Measurements from ENCODE around the gene CERS2. TPM values are rescaled to one million over a fixed set of nuclear protein-coding genes. Genes with fewer than 3 reads are reported as not detected.

CERS2 gene
- total RNA-seq, 1 donor from 2014 or later: 138 TPM

DNA sequence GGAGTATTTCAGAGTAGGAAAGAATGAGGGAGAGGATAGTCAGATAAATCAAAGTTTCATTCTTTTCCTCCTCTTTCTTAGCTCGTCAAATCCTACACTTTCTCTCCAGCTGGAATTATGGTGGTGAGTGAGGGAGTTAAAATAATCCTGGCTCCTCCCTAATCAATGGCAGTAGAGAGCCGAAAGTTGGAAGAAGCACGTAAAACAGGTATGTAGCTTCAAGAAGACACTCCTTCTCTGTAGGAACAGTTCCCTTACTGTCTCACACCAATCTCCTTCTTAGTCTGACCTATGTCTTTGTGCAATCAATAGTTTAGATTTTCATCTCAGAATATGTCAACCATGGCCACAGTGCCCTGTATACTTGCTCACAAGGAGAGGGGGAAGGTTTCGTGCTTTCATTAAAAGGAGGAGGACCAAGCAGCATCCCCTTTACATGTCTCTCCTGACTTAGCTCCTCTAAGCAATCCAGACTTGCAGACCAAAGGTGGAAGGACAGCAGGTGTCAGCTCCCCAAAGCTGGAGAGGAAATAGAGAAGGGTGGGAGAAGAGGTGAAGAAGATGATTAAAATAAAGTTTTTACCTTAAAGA, 31.2 kb upstream of the CERS2 start:
- Histone ChIP-seq H3K27me3 (ENCODE audit: control insufficient read depth, insufficient read depth, low read length) (no peaks in the 10 kb centered on the region), H3K36me3 (ENCODE audit: control insufficient read depth, insufficient read depth, low read length) (no peaks in the 10 kb centered on the region), H3K4me3 (ENCODE audit: low read depth, low read length) (peak overlapping the region; percentile 43)
- TF ChIP-seq, protein P1, sequence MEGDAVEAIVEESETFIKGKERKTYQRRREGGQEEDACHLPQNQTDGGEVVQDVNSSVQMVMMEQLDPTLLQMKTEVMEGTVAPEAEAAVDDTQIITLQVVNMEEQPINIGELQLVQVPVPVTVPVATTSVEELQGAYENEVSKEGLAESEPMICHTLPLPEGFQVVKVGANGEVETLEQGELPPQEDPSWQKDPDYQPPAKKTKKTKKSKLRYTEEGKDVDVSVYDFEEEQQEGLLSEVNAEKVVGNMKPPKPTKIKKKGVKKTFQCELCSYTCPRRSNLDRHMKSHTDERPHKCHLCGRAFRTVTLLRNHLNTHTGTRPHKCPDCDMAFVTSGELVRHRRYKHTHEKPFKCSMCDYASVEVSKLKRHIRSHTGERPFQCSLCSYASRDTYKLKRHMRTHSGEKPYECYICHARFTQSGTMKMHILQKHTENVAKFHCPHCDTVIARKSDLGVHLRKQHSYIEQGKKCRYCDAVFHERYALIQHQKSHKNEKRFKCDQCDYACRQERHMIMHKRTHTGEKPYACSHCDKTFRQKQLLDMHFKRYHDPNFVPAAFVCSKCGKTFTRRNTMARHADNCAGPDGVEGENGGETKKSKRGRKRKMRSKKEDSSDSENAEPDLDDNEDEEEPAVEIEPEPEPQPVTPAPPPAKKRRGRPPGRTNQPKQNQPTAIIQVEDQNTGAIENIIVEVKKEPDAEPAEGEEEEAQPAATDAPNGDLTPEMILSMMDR (IDR thresholded peaks at IDR 0.05; ENCODE audit: insufficient read depth, low read length, poor library complexity, severe bottlenecking): no peak
- no peak for DNase-seq (ENCODE audit: low read depth)

DNA sequence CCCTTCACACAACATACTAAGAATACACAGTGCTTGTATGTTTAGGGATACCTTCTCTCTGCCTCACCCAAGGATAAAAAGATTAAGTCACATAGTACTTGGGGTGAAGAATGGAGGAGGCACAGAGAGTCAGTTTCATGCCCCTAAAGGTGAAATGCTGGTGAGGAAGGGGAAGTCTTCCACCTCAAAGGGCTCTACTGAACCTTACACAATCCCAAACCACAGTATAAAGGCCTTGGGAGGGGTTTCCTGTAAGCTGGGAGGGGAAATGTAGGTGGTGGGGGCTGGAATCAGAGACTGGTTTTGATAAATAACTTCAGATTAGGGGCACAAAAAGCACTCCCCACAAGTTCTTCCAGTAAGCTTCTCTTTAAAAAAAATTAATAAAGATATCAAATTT, 28.5 kb upstream of the CERS2 start:
- no peak for DNase-seq (ENCODE audit: low read depth)
- Histone ChIP-seq H3K36me3 (ENCODE audit: control insufficient read depth, insufficient read depth, low read length) (no peaks in the 10 kb centered on the region), H3K4me3 (ENCODE audit: low read depth, low read length) (no peak overlapping the region), H3K27me3 (ENCODE audit: control insufficient read depth, insufficient read depth, low read length) (no peaks in the 10 kb centered on the region)
- TF ChIP-seq, protein P1 (IDR thresholded peaks at IDR 0.05; ENCODE audit: insufficient read depth, low read length, poor library complexity, severe bottlenecking): no peak

DNA sequence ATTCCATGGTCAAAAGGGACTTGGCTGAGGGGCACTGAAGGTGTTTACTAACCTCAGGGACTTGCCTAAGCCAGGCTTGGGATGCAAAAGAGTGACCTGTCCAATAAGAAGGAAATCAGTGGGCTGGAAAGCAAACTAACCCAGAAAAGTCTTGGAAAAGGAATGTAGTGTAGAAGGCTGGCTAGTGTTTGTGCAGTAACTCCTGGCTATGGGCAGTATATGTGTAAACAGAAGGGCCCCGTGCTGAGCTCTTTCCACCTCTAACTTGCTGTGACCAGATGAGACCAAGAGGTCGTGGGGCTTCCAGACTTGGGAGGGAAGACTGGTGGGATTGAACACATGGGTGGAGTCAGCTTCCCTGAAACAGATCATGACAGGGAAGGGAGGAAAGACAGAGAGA, 28.0 kb upstream of the CERS2 start:
- TF ChIP-seq, protein P1 (IDR thresholded peaks at IDR 0.05; ENCODE audit: insufficient read depth, low read length, poor library complexity, severe bottlenecking): no peak
- H3K27me3 ChIP-seq (ENCODE audit: control insufficient read depth, insufficient read depth, low read length): no peaks in the 10 kb centered on the region
- no peak for DNase-seq (ENCODE audit: low read depth)
- H3K36me3 ChIP-seq (ENCODE audit: control insufficient read depth, insufficient read depth, low read length): peaks cover 2% of the 10 kb centered on the region
- H3K4me3 ChIP-seq (ENCODE audit: low read depth, low read length): no peak overlapping the region

DNA sequence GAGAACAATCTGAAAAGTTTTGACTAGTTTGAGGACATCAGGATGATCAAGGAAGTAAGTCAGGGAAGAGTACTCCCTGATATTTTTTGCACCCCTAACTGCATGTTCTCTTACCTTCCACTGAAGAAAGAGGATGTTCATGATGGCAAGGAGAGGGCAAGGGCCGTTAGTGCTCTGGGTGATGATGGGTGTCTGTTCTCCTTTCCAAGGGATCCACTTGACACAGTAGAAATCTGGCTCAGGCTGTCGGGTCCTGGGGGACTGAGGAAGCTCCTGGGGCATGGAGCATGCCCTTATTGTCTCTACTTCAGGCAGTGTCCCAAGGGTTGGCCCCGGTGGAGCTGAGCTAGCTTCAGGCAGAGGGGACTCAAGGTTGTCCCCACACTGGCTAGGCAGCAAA, 27.4 kb upstream of the CERS2 start:
- DNase-seq (ENCODE audit: low read depth): no peak
- Histone ChIP-seq H3K27me3 (ENCODE audit: control insufficient read depth, insufficient read depth, low read length) (no peaks in the 10 kb centered on the region), H3K4me3 (ENCODE audit: low read depth, low read length) (no peak overlapping the region), H3K36me3 (ENCODE audit: control insufficient read depth, insufficient read depth, low read length) (peaks cover 2% of the 10 kb centered on the region)
- TF ChIP-seq, protein P1 (IDR thresholded peaks at IDR 0.05; ENCODE audit: insufficient read depth, low read length, poor library complexity, severe bottlenecking): no peak

DNA sequence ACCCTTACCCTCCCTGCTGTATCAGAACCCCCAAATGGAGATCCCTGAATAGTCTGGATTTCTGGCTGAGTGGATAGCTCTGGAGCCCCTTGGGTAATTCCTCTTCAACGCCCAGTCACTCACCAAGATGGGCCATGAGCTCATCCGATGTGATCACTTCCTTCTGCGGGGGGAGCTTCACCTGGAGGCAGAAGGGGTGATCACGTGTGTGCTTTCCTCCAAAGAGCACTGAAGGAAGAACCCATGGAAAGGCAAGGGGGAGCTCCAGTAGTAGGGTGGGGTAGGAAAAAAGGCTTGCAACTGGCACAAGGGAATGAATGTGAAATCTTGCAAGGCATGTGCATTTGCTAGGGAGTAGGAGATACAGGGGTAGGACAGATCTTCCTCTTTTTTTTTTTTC, 27.0 kb upstream of the CERS2 start:
- TF ChIP-seq, protein P1 (IDR thresholded peaks at IDR 0.05; ENCODE audit: insufficient read depth, low read length, poor library complexity, severe bottlenecking): no peak
- peaks cover 2% of the 10 kb centered on the region for H3K36me3 ChIP-seq (ENCODE audit: control insufficient read depth, insufficient read depth, low read length)
- no peak for DNase-seq (ENCODE audit: low read depth)
- H3K4me3 ChIP-seq (ENCODE audit: low read depth, low read length): no peak overlapping the region
- no peaks in the 10 kb centered on the region for H3K27me3 ChIP-seq (ENCODE audit: control insufficient read depth, insufficient read depth, low read length)

DNA sequence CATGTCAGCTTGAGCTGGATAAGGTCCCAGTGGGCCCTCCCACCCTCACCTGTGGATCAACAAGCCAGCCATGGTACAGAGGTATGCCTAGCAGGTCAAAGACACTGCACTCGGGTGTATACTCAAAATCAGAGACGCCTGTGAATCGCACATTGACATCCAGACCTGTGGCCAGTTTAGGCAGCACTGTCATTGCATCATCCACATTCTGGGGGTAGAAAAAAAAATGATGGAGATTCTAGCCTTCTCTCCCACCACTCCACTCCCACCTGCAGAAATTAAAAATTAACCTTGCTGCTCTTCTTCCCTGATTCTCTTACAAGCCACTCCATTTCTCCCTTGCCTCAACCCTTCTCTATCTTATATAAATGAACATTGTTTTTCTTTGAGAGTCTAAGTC, 25.8 kb upstream of the CERS2 start:
- TF ChIP-seq, protein P1 (IDR thresholded peaks at IDR 0.05; ENCODE audit: insufficient read depth, low read length, poor library complexity, severe bottlenecking): no peak
- no peak for DNase-seq (ENCODE audit: low read depth)
- Histone ChIP-seq H3K27me3 (ENCODE audit: control insufficient read depth, insufficient read depth, low read length) (no peaks in the 10 kb centered on the region), H3K36me3 (ENCODE audit: control insufficient read depth, insufficient read depth, low read length) (peaks cover 2% of the 10 kb centered on the region), H3K4me3 (ENCODE audit: low read depth, low read length) (no peak overlapping the region)
